Sciatic nerve (tissue), 2 donors: ENCODE results near the gene PRAC2. TPM values are rescaled to one million over a fixed set of nuclear protein-coding genes. Genes with fewer than 3 reads are reported as not detected.
"Not testable (repeated sequence)": the region's sequence is repeated elsewhere in the genome, so short reads cannot be mapped to it uniquely, and the experiment has no call there.

ENCODE experiments used
- ATAC-seq: fragments of 200-7000 bp; cut with Tn5 transposase; one replicate; pipeline ENCODE4 v1.9.1; 2020; ENCODE audit warnings: mild to moderate bottlenecking, moderate library complexity
- DNase-seq: peaks from one replicate; pipeline ENCODE4 v3.0.0-alpha.2; 2020; ENCODE audit warnings: low spot score
- intact Hi-C: fragments of 100-400 bp; cut with DNase I; formaldehyde crosslinking; loops from one replicate; pipeline ENCODE4 v1.14.2; 2022
- total RNA-seq: library from RNA; stranded (reverse); fragmentation: NEBNext Ultra II Directional; extraction: Animal tissue kit (Norgen Biotek cat#: 25700); gene quantifications from one replicate; pipeline ENCODE4 v1.2.1, GENCODE V29; 2021
- donor health status: DM: no; HTN: no; CAD: no.
- donor health status: DM: no; HTN: no; CAD: no.

Gene PRAC2
- not detected for total RNA-seq

DNA sequence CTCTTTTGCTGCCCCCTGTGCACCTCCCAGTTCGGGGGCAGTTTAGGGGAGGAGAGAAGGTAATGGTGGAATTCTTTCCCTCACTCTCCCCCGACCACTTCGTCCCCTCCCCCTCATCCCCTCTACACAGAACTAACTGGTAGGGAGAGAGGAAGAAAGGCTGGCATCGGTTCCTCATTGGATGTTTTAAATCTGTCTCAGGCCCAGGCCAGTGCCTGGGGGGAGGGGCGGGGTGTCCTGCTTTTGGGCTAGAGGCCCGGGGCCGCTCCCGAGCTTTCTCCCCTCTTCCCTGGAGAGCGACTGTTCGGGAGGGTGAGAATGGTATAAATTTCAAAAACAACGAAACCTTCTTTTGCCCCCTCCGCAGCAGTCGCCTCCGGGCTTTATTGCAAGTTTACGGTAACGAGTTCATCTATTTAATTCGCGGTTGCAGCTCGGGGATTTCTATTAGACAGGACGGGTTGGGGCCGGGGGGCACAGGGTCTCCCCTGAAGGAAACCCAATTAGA, at the start of gene PRAC2:
PRAC2 (plus strand) TSS at position 271 of the 508 bp plus-strand sequence. CDS start 1,226 bp downstream, outside the sequence.
- no peak for ATAC-seq
- intact Hi-C loops = loop anchor here (10.0 kb wide), 1 partner anchor 272 kb away; the partner anchor contains the start of gene IGF2BP1
- DNase-seq = no peak

DNA sequence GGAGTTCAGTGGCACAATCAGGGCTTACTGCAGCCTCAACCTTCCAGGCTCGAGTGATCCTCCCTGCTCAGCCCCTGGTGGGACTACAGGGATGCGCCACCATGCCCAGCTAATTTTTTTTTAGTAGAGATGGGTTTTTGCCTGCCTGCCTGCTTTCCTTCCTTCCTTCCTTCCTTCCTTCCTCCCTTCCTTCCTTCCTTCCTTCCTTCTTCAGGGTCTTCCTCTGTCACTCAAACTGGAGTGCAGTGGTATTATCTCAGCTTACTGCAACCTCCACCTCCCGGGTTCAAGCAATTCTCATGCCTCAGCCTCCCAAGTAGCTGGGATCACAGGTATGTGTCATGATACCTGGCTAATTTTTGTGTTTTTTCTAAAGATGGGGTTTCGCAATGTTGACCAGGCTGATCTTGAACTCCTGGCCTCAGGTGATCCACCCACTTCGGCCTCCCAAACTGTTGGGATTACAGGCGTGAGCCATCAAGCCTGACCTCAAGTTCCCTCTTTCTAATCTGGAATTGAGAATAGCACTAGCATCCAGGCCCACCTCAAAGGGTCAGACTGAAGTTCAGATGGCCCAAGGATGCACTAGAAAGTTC, 45.9 kb upstream of the PRAC2 start:
- ATAC-seq (no peak), DNase-seq (no peak)
- intact Hi-C loops = loop anchor here (10.0 kb wide), 1 partner anchor 118 kb away; no protein-coding TSS in a partner anchor

DNA sequence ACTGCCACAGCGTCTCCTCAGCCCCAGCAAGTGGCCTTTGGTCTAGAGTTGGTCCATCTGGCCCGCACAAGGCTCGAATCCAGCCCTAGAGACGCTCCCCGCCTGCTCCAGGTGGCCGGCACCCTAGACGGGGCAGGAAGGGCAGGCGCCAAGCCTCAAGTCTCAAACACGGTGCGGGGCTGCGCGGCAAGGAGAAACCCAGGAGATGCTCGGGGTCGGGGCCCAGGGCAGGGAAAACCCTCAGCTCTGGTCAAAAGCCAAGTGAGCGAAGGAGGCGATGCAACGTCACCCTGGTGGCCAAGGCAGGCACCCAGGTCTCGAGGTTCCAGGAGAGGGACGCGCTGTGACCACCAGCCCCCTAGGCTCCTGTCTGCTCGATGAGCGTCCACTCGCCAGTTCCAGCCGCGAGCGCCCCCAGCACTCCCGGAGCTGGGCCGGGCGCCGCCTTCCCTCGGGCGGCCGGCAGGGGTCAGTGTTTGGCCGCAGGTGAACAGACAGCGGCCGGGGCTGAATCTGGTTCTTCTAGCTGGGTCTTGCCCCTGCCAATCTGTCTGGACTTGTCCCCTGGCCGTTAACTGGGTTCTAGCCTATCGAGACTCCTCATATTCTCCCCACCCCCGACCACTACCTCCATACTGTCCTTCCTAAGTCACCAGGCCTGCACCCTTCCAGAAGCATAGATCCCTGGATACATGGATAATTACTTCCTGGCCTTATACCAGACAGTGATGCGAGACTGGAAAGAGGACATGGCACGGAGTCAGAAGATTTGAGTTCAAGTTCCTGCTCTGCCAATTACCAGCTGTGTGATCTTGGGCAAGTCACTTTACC, 44.6 kb upstream of the PRAC2 start:
- DNase-seq (peak; percentile 70), ATAC-seq (peak; percentile 72)
- intact Hi-C loops = loop anchor here (10.0 kb wide), 1 partner anchor 116 kb away; no protein-coding TSS in a partner anchor

DNA sequence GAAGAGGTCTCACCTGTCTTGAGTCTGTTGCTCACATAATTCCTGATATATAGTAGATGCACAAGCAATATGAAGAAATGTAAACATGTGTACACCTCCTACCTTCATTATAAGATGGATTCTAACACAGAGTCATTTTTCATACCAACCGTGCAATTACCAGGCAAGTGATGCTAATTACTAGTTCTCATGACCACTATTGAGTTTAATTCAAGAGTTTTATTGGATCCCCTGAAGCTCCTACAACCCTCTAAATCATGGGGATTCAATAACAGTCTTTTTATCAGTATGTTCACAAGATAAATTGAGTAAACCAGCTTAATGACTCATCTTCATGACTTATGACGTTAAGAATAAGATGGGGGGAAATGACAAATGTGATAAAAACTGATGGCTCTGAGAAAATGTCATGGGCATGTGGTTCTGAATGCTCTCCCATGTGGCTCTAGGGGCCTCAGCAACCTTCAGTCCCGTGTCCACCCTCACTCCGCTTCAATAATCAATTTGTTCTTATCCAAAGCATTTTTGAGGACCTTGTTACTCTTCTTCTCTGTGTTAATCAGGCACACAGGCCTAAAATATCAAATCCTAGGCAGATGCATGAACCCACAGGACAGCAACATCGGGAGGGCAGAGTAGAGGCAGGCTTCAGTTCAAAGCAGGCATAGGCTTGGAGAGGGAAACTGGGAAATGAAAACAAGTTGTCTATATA, 43.4 kb upstream of the PRAC2 start:
- no peak for ATAC-seq
- intact Hi-C loops = loop anchor here (10.0 kb wide), 1 partner anchor 115 kb away; no protein-coding TSS in a partner anchor
- DNase-seq = no peak

DNA sequence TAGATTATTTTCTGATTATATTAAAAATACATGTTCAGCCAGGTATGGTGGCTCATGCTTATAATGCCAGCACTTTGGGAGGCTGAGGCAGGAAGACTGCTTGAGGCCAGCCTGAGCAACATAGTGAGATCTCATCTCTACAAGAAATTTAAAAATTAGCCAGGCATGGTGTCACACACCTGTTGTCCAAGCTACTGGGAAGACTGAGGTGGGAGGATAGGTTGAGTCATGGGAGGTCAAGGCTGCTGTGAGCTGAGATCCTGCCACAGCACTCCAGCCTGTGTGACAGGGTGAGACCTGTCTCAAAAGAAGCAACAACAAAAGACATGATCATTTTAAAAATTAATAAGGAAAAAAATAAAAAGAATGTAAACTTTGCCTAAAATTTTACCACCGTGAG, 41.4 kb upstream of the PRAC2 start:
- intact Hi-C loops = no loop called here
- no peak for DNase-seq
- ATAC-seq = no peak

DNA sequence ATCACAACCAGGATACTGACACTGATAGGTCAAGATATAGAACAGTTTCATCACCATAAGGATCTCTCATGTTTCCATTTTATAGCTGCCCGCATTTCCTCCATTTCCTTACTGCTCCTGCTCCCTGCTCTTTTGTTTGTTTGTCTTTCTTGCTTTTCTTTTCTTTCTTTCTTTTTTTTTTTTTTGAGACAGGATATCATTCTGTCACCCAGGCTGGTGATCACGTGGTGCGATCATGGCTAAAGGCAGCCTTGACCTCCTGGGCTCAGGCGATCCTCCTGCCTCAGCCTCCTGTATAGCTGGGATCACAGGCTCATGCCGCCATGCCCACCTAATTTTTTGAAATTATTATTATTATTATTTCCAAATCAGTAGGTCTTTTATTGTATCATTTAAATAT, 32.3 kb upstream of the PRAC2 start:
- ATAC-seq = no peak
- no peak for DNase-seq
- intact Hi-C loops = no loop called here

DNA sequence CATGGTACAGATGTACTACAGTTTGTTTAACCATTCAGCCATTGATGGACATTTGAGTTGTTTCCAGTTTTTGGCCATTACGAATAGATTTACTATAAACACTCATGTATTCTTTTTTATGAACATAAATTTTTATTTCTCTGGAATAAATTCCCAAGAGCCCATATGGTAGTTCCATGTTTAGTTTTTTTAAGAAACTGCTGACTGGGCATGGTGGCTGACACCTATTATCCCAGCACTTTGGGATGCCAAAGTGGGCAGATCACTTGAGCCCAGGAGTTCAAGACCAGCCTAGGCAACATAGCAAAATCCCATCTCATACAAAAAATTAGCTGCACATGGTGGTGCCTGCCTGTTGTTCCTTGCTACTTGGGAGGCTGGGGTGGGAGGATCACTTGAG, 30.9 kb upstream of the PRAC2 start:
- ATAC-seq = no peak
- intact Hi-C loops = no loop called here
- DNase-seq = no peak

DNA sequence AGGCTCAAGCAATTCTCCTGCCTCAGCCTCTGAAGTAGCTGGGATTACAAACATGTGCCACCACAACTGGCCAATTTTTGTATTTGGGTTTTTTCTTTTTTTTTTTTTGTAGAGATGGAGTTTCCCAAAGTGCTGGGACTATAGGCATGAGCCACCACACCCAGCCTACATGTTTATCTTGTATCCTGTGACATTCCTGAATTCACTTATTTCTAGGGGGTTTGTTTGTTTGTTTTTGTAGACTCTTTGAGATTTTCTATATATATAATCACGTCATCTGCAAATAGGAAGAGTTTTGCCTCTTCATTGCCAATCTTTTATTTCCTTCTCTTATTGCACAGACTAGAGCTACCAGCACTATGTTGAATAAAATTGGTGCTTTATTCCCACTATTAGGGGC, 29.8 kb upstream of the PRAC2 start:
- DNase-seq (no peak), ATAC-seq (no peak)
- intact Hi-C loops = no loop called here

DNA sequence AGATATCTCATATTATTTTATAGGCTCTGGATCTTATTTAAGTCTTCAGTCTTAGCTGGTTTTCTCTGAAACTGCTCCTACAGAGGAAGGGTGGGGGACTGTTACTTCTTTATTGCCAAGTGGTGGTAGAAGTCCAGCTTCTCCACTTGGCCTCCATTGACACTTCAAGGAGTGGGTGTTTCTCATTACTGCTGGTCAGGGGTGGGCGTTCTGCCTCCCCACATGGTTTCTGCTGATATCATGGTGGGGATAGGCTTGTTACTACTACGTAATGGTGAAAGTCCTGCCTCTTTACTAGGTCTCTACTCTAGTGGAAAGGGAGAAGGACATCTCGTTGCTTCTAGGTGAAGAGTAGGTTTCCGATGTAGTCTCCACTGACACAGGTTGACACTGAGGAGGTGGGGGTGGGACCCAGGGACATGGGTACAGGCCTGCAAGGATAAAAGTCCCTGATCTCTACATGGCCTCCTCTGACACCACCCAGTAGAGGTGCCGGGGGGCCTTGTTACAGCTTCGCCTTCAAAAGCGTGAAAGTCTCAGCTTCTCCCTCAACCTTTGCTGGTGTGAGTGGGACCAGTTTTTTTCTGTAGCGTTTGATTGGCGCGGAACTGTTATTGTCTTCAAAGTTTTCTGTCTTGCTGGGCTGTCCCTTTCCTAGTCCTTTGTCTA, 21.0 kb upstream of the PRAC2 start:
- no peak for ATAC-seq
- intact Hi-C loops = no loop called here
- DNase-seq = no peak

DNA sequence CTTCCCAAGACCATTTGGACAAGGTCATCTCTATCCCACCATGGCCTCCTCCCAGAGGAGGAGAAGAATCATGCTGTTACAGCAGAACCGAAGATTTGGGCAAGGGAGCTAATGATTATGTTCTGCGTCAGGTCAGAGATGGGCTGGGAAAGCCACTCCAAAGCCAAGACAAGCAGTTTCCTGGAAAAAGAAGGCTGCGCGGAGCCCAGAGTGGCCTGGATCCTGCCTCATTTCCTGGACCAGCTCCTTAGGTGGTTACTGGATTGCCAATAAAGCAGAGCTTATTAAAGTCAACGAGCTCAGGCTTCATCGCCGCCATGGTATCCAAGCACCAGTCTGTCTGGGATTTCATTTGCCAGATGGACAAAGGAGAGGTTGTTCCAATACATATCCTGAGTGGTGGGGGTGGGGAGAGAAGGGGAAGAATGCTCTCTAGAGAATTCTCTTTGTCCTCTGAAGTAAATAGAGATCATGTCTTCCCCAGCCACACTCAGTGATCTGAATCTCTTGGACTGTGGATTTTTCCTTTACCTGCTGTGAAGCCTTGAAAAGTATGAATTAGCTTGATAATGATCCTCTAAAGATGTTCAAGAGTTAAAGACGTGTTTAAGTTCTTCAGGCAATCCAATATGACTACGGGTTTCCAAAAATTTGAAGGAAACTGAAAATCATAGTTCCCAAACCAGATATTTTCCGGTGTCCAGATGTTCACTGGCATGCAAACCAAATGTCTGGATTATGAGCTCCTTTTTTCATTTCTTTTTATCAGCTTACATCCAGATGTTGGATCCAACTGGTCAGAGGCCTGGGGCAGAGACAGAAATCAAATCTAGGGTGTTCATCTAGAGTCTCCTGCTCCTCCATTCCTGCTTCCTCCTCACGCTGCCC, 18.4 kb upstream of the PRAC2 start:
- no peak for ATAC-seq

DNA sequence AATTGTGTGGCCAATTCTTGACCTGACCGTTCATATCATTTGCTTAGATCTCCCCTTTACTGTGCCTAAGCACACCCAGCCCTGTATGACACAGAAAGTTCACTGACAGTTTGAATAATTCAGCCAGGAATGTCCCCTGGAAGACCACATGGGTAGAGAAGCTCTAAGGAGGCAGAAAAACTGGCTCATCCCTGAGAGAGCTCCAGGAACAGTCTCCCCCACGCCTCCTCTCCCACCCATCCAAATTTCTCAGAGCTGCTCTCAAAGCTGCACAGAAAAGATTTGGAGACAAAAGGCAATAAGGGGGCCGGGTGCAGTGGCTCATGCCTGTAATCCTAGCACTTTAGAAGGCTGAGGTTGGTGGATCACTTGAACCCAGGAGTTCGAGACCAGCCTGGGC, 11.9 kb upstream of the PRAC2 start:
- intact Hi-C loops = no loop called here
- ATAC-seq = no peak
- no peak for DNase-seq

More for the DNA sequence above, 18.4 kb upstream of the PRAC2 start:
- intact Hi-C loops = no loop called here
- no peak for DNase-seq

DNA sequence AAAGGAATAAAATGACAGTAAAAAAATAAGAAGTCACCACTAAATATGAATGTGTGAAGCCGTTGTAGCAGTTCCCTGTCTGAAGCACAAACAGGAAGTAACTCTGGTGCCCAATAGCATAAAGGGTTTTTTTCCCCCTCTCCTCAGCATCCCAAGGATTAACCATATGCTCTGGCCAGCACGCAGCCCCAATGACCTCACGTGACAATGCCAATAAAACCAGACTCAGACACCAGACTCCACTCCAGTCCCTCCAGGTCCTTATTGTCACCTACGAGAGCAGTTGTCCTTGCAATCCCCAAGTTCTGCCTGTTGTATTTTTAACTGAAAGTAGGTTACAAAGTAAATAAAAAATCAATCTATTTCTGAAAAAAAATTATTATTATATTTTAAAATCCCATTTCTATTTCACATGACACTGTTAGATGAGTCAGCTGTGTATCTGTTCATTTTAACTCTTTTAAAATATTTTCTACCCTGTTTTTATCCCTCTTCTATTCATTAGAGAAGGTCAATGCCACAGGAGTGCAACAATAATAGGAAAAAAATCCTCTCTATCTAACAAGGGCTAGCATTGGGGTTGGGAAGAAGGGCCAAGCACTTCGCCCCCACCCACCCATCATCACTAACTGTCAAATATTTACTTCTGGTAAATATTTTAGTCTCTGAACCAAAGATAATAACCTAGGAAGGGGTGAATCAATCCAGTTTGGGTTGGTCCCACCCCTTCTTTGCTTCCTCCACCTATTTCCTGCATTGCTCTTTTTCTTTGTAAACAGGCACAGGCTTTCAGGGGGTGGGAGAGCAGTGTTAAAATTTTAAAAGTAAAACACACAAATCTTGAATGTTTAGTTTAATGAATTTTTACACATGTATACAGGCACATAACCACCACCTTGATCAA, 7.2 kb upstream of the PRAC2 start:
- intact Hi-C loops = no loop called here
- DNase-seq (no peak), ATAC-seq (no peak)

DNA sequence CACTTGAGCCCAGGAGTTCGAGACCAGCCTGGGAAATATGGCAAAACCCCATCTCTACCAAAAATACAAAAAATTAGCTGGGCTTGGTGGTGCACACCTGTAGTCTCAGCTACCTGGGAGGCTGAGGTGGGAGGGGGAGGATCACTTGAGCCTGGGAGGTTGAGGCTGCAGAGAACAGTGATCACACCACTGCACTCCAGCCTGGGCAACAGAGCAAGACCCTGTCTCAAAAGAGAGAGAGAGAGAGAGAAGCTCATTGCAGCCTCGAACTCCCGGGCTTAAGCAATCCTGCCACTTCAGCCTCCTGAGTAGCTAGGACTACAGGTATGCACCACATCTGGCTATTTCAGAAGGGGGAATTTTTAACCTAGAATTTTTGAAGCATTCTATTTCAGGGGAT, 6.4 kb upstream of the PRAC2 start:
- intact Hi-C loops, DNase-seq, ATAC-seq: not testable (repeated sequence)

DNA sequence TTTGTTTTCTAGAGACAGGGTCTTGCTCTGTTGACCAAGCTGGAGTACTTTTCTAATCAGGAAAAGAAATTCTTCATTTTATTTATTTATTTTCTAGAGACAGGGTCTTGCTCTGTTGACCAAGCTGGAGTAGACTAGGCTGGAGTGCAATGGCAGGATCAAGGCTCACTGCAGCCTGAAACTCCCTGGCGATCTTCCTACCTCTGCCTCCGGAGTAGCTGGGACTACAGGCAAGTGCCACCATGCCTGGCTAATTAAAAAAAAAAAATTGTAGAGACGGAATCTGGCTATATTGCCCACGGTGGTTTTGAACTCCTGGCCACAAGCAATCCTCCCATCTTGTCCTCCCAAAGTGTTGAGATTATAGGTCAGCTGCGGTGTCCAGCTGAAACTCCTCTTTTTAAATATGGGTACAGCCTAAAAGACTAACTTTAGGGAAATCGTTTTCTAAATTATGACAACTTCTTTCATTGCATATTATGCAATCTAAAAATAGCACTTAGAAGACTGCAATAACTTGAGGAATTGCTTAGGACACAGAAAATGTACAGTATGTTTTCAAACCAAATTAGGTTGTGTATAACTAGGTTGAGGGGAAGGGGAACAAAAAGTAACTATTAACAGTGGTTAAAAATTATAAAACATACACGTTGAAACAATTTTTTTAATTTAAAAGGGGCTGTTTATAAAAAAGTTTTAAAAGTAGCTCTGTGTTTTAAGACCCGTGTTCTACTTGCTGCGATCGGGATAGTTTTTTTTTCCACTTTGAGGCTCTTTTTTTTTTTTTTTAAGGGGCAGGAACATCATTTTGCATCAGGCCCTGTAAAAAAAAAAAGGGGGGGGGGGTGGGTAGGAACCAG, 5.4 kb upstream of the PRAC2 start:
- ATAC-seq (no peak), DNase-seq (no peak)
- intact Hi-C loops = no loop called here

DNA sequence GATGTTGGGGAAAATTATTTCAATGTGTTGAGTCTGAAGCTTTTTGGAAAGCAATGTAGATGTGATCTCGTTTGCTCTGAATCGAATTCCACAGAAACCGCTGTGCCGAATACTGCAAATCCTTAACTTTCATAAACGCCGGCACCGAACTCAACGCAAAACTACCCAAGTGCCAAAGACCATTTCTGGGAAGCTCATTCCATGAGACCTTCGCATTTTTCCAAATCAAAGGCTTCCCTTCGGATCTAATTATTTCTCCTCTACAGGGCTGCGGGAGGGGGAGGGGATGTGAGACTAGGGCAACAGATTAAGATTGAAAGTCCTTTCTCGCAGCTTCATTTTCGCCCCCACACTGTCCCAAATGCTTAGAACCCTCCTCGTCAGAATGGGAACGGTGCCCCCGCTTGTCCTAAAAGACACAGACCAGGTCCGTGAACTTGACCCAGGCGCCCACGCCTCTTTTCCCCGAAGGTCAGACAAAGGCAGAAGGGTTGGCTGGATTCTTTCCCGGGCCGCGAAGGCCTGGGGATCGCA, 4.7 kb upstream of the PRAC2 start:
- DNase-seq (no peak), ATAC-seq (no peak)
- intact Hi-C loops = no loop called here
